Uterus (tissue), 4 donors: ENCODE measurements around the gene GLIS1. TPM values are rescaled to one million over a fixed set of nuclear protein-coding genes. Genes with fewer than 3 reads are reported as not detected.

Experiments
- DNase-seq, 2 donors: peaks; one replicate each; pipeline ENCODE4 v3.0.0-alpha.2; 2019 to 2020
- H3K27ac ChIP-seq, 2 donors: fragments of 200-600 bp; sonication (generic); 1 replicate in 1 of 2; 2 replicates in 1 of 2; pipeline ENCODE4 v1.5.1; 2016 to 2018
- H3K27me3 ChIP-seq, 2 donors: fragments of 200-600 bp; sonication (generic); one replicate each; pipeline ENCODE4 v1.5.1; 2018 to 2019; ENCODE audit warnings: control low read depth in 1 of 2
- H3K36me3 ChIP-seq, 2 donors: fragments of 200-600 bp; sonication (generic); one replicate each; pipeline ENCODE4 v1.5.1; 2019; ENCODE audit warnings: control low read depth in 1 of 2
- H3K4me1 ChIP-seq, 2 donors: fragments of 200-600 bp; sonication (generic); one replicate each; pipeline ENCODE4 v1.5.1; 2018 to 2019; ENCODE audit warnings: control low read depth in 1 of 2
- H3K4me3 ChIP-seq, 2 donors: fragments of 200-600 bp; sonication (generic); 1 replicate in 1 of 2; 2 replicates in 1 of 2; pipeline ENCODE4 v1.5.1; 2018 to 2019; ENCODE audit warnings: mild to moderate bottlenecking in 1 of 2
- H3K9me3 ChIP-seq, 2 donors: fragments of 200-600 bp; sonication (generic); one replicate each; pipeline ENCODE4 v1.5.1; 2019; ENCODE audit warnings: control low read depth in 1 of 2
- POLR2A ChIP-seq, 2 donors: fragments of 450-650 bp; IDR thresholded peaks; one replicate each; pipeline ENCODE4 v1.6.1; 2016; ENCODE audit warnings: antibody characterized with exemption in 2 of 2, mild to moderate bottlenecking in 1 of 2, moderate library complexity in 1 of 2
- intact Hi-C: fragments of 100-400 bp; cut with DNase I; formaldehyde crosslinking; loops from one replicate; pipeline ENCODE4 v1.15.1; 2023; ENCODE audit warnings: low total_unique reads
- total RNA-seq, 4 donors: library from RNA; depleted of rRNA in 3 of 4; stranded (reverse); fragments of >200 nt in 3 of 4; gene quantifications; one replicate each; pipeline versions ENCODE4 v1.1.0 to v1.2.4, GENCODE V29; 2014 to 2023
- TF ChIP-seq, protein P1 (sequence below), 4 experiments: fragments of 200-600 bp in 2 of 4; fragments of 450-650 bp in 2 of 4; sonication (generic) in 2 of 4; IDR thresholded peaks; one replicate each; pipeline ENCODE4 v1.5.1; 2016 to 2019; ENCODE audit warnings: antibody characterized with exemption in 4 of 4, mild to moderate bottlenecking in 2 of 4, moderate library complexity in 1 of 4
- donor health status: DM: yes; HTN: yes; CAD: no.

GLIS1 gene
- total RNA-seq, 4 donors from 2014 or later, result 0.21 to 1.0 TPM; not detected in 2

- Histone ChIP-seq H3K27me3 (no peaks in the 10 kb centered on the region), H3K27ac (no peak overlapping the region), H3K4me3 (no peak overlapping the region), H3K9me3 (no peaks in the 10 kb centered on the region), H3K4me1 (no peaks in the 10 kb centered on the region), H3K36me3 (no peaks in the 10 kb centered on the region)
- DNase-seq, result no peak
- intact Hi-C loops, result no loop called here
- TF ChIP-seq, protein P1, sequence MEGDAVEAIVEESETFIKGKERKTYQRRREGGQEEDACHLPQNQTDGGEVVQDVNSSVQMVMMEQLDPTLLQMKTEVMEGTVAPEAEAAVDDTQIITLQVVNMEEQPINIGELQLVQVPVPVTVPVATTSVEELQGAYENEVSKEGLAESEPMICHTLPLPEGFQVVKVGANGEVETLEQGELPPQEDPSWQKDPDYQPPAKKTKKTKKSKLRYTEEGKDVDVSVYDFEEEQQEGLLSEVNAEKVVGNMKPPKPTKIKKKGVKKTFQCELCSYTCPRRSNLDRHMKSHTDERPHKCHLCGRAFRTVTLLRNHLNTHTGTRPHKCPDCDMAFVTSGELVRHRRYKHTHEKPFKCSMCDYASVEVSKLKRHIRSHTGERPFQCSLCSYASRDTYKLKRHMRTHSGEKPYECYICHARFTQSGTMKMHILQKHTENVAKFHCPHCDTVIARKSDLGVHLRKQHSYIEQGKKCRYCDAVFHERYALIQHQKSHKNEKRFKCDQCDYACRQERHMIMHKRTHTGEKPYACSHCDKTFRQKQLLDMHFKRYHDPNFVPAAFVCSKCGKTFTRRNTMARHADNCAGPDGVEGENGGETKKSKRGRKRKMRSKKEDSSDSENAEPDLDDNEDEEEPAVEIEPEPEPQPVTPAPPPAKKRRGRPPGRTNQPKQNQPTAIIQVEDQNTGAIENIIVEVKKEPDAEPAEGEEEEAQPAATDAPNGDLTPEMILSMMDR (IDR thresholded peaks at IDR 0.05), result no peak
- no peak for TF ChIP-seq POLR2A (IDR thresholded peaks at IDR 0.05)
Measured at GRCh38 chr1:53579221-53580008, 159.5 kb downstream of the GLIS1 start.

GRCh38 chr1:53578358-53578757, 160.6 kb downstream of the GLIS1 start:
- TF ChIP-seq, protein P1 (IDR thresholded peaks at IDR 0.05), result no peak
- no peak for TF ChIP-seq POLR2A (IDR thresholded peaks at IDR 0.05)
- Histone ChIP-seq H3K27me3 (no peaks in the 10 kb centered on the region), H3K4me1 (no peaks in the 10 kb centered on the region), H3K4me3 (no peak overlapping the region), H3K27ac (no peak overlapping the region), H3K9me3 (no peaks in the 10 kb centered on the region), H3K36me3 (no peaks in the 10 kb centered on the region)
- no peak for DNase-seq
- intact Hi-C loops, result no loop called here

DNA sequence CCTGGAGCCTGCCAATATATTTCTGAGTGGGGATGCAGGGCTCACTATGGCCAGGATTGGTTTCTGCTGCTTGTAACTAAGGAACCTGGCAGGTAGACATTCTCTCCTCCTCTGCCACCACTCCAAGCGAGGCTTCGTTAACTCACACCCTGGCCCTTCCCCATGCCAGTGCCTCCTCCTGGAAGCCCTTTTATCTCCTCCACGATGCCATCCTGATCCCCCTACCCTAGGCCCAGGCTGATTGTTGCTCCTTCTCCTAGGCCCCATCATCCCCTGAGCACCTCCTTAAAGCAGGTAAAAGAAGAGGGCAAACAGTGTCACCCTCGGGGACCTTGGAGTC, 161.2 kb downstream of the GLIS1 start:
- H3K36me3 ChIP-seq, result no peaks in the 10 kb centered on the region
- no peaks in the 10 kb centered on the region for H3K4me1 ChIP-seq
- TF ChIP-seq POLR2A (IDR thresholded peaks at IDR 0.05), result no peak
- TF ChIP-seq, protein P1 (IDR thresholded peaks at IDR 0.05), result no peak
- intact Hi-C loops, result no loop called here
- H3K27ac ChIP-seq, result no peak overlapping the region
- H3K9me3 ChIP-seq, result no peaks in the 10 kb centered on the region
- DNase-seq, result peak in 1 of 2 donors; percentile 3
- H3K27me3 ChIP-seq, result no peaks in the 10 kb centered on the region
- no peak overlapping the region for H3K4me3 ChIP-seq

DNA sequence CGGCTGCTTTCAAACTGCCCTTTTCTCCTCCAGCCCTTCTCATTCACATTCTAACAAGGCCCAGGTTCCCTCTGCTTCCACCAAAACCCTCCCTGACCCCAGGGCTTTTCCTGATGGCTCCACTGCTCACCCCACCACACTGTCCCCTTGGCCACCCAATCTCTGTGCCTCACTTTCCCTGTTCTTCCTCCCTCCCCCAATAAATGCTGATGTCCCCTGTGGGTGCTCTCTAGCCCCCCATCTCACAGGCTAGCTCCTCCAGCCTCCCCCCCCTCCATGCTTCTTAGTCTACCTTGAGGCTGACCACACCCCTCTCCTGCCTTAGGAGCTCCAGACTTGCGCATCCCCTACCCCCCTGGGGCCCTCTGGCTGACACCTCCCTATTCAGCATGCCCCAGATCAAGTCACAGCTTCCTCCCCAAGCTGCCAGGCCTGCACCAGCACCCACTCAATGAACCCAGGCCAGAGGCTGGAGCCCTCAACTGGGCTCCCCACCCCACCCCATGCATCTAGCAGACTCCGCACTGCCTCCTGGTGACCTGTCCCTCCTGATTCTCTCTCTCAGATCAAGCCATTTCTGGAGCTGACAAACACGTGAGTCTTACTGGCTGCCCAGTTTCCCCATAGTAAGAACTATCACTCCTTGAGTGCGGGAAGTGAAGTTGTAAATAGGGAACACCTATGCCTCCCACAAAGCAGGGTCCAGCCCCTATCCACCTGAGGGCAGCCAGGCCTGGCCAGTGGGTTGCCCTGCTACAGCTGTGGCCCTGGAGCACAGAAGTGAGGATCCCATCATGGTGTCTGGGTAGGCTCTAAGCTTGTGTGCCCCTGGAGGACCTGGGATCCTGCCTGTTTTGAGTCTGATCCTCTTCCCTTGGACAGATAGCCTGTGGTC, 161.9 kb downstream of the GLIS1 start:
- TF ChIP-seq, protein P1 (IDR thresholded peaks at IDR 0.05), result no peak
- TF ChIP-seq POLR2A (IDR thresholded peaks at IDR 0.05), result no peak
- peak in 1 of 2 donors; percentile 6 for DNase-seq
- intact Hi-C loops, result no loop called here

DNA sequence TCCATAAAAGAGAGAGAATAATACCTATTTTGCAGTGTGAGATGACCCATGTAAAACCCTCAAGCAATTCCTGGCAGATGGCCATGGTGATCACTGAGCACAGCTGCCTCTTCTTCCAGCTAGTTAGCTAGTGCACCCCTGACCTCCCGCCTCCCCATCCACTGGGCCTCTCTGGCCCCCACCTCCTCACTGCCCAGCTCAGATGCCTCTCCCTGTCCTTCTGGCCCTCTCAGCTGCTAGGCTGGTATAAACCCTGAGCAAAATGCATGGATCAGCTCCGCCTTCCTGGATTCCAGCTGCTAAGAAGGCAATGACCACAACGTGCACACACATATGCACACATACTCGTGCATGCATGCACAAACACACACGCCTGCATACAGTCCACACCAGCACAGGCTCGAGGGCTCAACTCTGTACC, 162.6 kb downstream of the GLIS1 start:
- H3K4me3 ChIP-seq, result no peak overlapping the region
- no peak overlapping the region for H3K27ac ChIP-seq
- H3K9me3 ChIP-seq, result no peaks in the 10 kb centered on the region
- H3K27me3 ChIP-seq, result no peaks in the 10 kb centered on the region
- no peaks in the 10 kb centered on the region for H3K4me1 ChIP-seq
- no peak for TF ChIP-seq POLR2A (IDR thresholded peaks at IDR 0.05)
- TF ChIP-seq, protein P1 (IDR thresholded peaks at IDR 0.05), result no peak
- no peaks in the 10 kb centered on the region for H3K36me3 ChIP-seq
- peak in 1 of 2 donors; percentile 13 for DNase-seq
- intact Hi-C loops, result no loop called here

More for the DNA sequence above, 161.9 kb downstream of the GLIS1 start:
- H3K4me1 ChIP-seq, result no peaks in the 10 kb centered on the region
- no peaks in the 10 kb centered on the region for H3K9me3 ChIP-seq
- no peak overlapping the region for H3K4me3 ChIP-seq
- no peaks in the 10 kb centered on the region for H3K27me3 ChIP-seq
- H3K27ac ChIP-seq, result no peak overlapping the region
- H3K36me3 ChIP-seq, result no peaks in the 10 kb centered on the region
